Ascending aorta (tissue), 2 donors: Measurements from ENCODE around the gene ABCA4. TPM values are rescaled to one million over a fixed set of nuclear protein-coding genes. Genes with fewer than 3 reads are reported as not detected.
"Not testable (repeated sequence)": the region's sequence is repeated elsewhere in the genome, so short reads cannot be mapped to it uniquely, and the experiment has no call there.

Source experiments
- DNase-seq, 2 donors: peaks; one replicate each; pipeline ENCODE4 v3.0.0-alpha.2; 2019; ENCODE audit warnings: low spot score in 2 of 2
- H3K27ac ChIP-seq, 2 donors: fragments of 200-600 bp; sonication (generic); one replicate each; pipeline ENCODE4 v1.5.1; 2016 to 2017; ENCODE audit warnings: mild to moderate bottlenecking in 1 of 2
- H3K27me3 ChIP-seq: fragments of 200-600 bp; sonication (generic); one replicate; pipeline ENCODE4 v1.5.1; 2017
- H3K36me3 ChIP-seq, 2 donors: fragments of 200-600 bp; sonication (generic); one replicate each; pipeline ENCODE4 v1.5.1; 2016
- H3K4me1 ChIP-seq, 2 donors: fragments of 200-600 bp; sonication (generic); one replicate each; pipeline ENCODE4 v1.5.1; 2016 to 2017; ENCODE audit warnings: mild to moderate bottlenecking in 1 of 2
- H3K4me3 ChIP-seq, 2 donors: fragments of 200-600 bp; sonication (generic); one replicate each; pipeline ENCODE4 v1.5.1; 2016 to 2017; ENCODE audit warnings: mild to moderate bottlenecking in 1 of 2
- H3K9me3 ChIP-seq, 2 donors: fragments of 200-600 bp; sonication (generic); one replicate each; pipeline ENCODE4 v1.5.1; 2016
- CTCF ChIP-seq, 3 experiments: fragments of 200-600 bp in 2 of 3; fragments of 450-650 bp in 1 of 3; sonication (generic) in 2 of 3; IDR thresholded peaks; one replicate each; pipeline ENCODE4 v1.5.1; 2016 to 2019; ENCODE audit warnings: antibody characterized with exemption in 3 of 3, mild to moderate bottlenecking in 1 of 3, moderate library complexity in 1 of 3
- intact Hi-C: fragments of 100-400 bp; cut with DNase I; formaldehyde crosslinking; loops from one replicate; pipeline ENCODE4 v1.15.1; 2023
- total RNA-seq: library from RNA; depleted of rRNA; stranded (reverse); fragments of >200 nt; gene quantifications from one replicate; pipeline ENCODE4 v1.1.0, GENCODE V29; 2016

ABCA4 gene
- total RNA-seq = not detected

- no peaks in the 10 kb centered on the region for H3K27me3 ChIP-seq
- H3K36me3 ChIP-seq = no peaks in the 10 kb centered on the region
- H3K9me3 ChIP-seq = no peaks in the 10 kb centered on the region
- DNase-seq = no peak
- intact Hi-C loops = no loop called here
- H3K27ac ChIP-seq = no peak within 1 kb of the TSS
- TF ChIP-seq CTCF (IDR thresholded peaks at IDR 0.05) = no peak
- H3K4me1 ChIP-seq = peaks cover 0 to 1% of the 10 kb centered on the region in 2 donors
- no peak within 1 kb of the TSS for H3K4me3 ChIP-seq
Observed at GRCh38 chr1:94120991-94121390, at the start of gene ABCA4. Gene ABCA4, minus strand, starts transcription at chr1:94121148. Its CDS starts 103 bp downstream, at chr1:94121045.

DNA sequence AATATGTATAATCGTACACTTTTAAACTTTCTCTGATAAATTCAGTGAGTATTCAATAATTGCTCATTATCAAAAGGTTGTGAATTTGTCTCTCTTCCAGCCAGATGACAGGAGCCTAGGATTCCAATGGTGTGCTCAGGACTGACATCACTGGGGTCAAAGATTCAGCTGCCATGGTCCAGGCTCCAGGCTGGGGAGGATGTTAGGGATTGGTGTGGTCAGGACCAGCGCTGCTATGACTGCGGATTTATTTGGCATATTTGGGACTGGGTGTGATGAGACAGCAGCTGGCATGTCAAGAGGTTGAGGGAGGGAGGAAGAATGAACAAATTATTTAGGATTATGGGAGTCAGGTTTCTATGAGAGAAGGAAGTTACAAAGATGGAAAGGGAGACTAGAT, 48.2 kb upstream of the ABCA4 start:
- intact Hi-C loops = no loop called here
- no peaks in the 10 kb centered on the region for H3K9me3 ChIP-seq
- H3K4me3 ChIP-seq = no peak overlapping the region
- DNase-seq = no peak
- no peaks in the 10 kb centered on the region for H3K27me3 ChIP-seq
- TF ChIP-seq CTCF (IDR thresholded peaks at IDR 0.05) = no peak
- H3K27ac ChIP-seq = no peak overlapping the region
- H3K4me1 ChIP-seq = no peaks in the 10 kb centered on the region
- H3K36me3 ChIP-seq = peaks cover 4 to 13% of the 10 kb centered on the region in 2 donors

- H3K27me3 ChIP-seq = no peaks in the 10 kb centered on the region
- DNase-seq = no peak
- no peaks in the 10 kb centered on the region for H3K36me3 ChIP-seq
- no peaks in the 10 kb centered on the region for H3K4me1 ChIP-seq
- intact Hi-C loops = no loop called here
- no peak overlapping the region for H3K27ac ChIP-seq
- no peak for TF ChIP-seq CTCF (IDR thresholded peaks at IDR 0.05)
- H3K9me3 ChIP-seq = no peaks in the 10 kb centered on the region
- no peak overlapping the region for H3K4me3 ChIP-seq
Observed at GRCh38 chr1:94165843-94166242, 44.9 kb upstream of the ABCA4 start.

DNA sequence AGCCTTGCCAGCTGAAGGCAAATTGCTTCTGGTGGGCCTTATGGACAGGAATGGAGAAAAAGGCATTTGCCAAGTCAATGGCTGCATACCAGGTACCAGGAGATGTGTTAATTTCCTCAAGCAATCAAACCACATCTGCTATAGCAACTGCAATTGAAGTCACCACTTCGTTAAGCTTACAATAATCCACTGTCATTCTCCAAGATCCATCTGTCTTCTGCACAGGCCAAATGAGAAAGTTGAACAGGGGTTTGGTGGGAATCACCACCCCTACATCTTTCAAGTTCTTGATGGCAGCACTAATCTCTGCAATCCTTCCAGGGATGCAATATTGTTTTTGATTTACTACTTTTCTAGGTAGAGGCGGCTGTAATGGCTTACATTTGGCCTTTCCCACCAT, 43.9 kb upstream of the ABCA4 start:
- H3K9me3 ChIP-seq, H3K27me3 ChIP-seq, H3K4me1 ChIP-seq, DNase-seq, H3K27ac ChIP-seq, intact Hi-C loops, H3K36me3 ChIP-seq, H3K4me3 ChIP-seq: not testable (repeated sequence)

- H3K4me3 ChIP-seq, H3K9me3 ChIP-seq, DNase-seq, H3K4me1 ChIP-seq, intact Hi-C loops, H3K27ac ChIP-seq, H3K36me3 ChIP-seq, H3K27me3 ChIP-seq: not testable (repeated sequence)
Observed at GRCh38 chr1:94164121-94164520, 43.2 kb upstream of the ABCA4 start.

GRCh38 chr1:94163249-94163648, 42.3 kb upstream of the ABCA4 start:
- H3K27ac ChIP-seq, H3K9me3 ChIP-seq, DNase-seq, H3K27me3 ChIP-seq, H3K4me1 ChIP-seq, H3K4me3 ChIP-seq, intact Hi-C loops, H3K36me3 ChIP-seq: not testable (repeated sequence)

DNA sequence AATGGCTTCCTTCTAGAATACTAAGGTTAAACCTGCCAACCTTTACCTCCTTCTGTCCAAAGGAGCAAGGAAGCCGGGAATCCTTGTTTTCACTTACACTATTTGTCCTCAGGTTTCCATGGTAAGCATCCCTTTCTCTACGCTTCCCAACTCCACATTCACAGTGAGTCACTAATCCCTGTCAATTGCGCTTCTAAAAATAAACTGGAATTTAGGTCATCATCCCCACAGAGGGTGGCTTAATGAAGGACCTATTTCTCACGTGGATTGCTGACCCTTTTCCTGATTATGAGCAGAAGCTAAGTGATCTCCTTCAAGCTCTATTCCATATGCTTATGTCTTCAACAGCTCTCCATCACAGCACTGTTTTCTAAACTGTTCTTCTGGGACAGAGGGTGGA, 39.9 kb upstream of the ABCA4 start:
- intact Hi-C loops = no loop called here
- Histone ChIP-seq H3K27ac (no peak overlapping the region), H3K4me1 (no peaks in the 10 kb centered on the region), H3K9me3 (no peaks in the 10 kb centered on the region), H3K36me3 (no peaks in the 10 kb centered on the region), H3K27me3 (no peaks in the 10 kb centered on the region), H3K4me3 (no peak overlapping the region)
- DNase-seq = no peak
- no peak for TF ChIP-seq CTCF (IDR thresholded peaks at IDR 0.05)
